ENCODE measurements around the gene PCK2.

PCK2 gene

GRCh38 chr14:24059841-24060388 lies 34.2 kb upstream of the PCK2 start:
- no peaks in the 10 kb centered on the region for H3K36me3 ChIP-seq (ENCODE audit: control insufficient read depth, insufficient read depth, low read length)
- H3K4me3 ChIP-seq (replicated peaks; ENCODE audit: low read depth, low read length) = no peak overlapping the region
- DNase-seq (ENCODE audit: extremely low read depth, insufficient read length) = no peak
- no peak for TF ChIP-seq CTCF (IDR thresholded peaks at IDR 0.05; ENCODE audit: insufficient read depth, low read length, poor library complexity, severe bottlenecking)
- H3K27me3 ChIP-seq (replicated peaks; ENCODE audit: control insufficient read depth, insufficient read depth, low read length) = no peaks in the 10 kb centered on the region

GRCh38 chr14:24060443-24060842 lies 33.7 kb upstream of the PCK2 start:
- no peaks in the 10 kb centered on the region for H3K36me3 ChIP-seq (ENCODE audit: control insufficient read depth, insufficient read depth, low read length)
- DNase-seq (ENCODE audit: extremely low read depth, insufficient read length) = no peak
- no peaks in the 10 kb centered on the region for H3K27me3 ChIP-seq (replicated peaks; ENCODE audit: control insufficient read depth, insufficient read depth, low read length)
- TF ChIP-seq CTCF (IDR thresholded peaks at IDR 0.05; ENCODE audit: insufficient read depth, low read length, poor library complexity, severe bottlenecking) = no peak
- H3K4me3 ChIP-seq (replicated peaks; ENCODE audit: low read depth, low read length) = no peak overlapping the region

- TF ChIP-seq CTCF (IDR thresholded peaks at IDR 0.05; ENCODE audit: insufficient read depth, low read length, poor library complexity, severe bottlenecking) = no peak
- no peak overlapping the region for H3K4me3 ChIP-seq (replicated peaks; ENCODE audit: low read depth, low read length)
- no peaks in the 10 kb centered on the region for H3K27me3 ChIP-seq (replicated peaks; ENCODE audit: control insufficient read depth, insufficient read depth, low read length)
- no peak for DNase-seq (ENCODE audit: extremely low read depth, insufficient read length)
- H3K36me3 ChIP-seq (ENCODE audit: control insufficient read depth, insufficient read depth, low read length) = no peaks in the 10 kb centered on the region
These were observed 32.9 kb upstream of the PCK2 start for GRCh38 chr14:24060984-24061913.

GRCh38 chr14:24062216-24062980 lies 31.7 kb upstream of the PCK2 start:
- H3K36me3 ChIP-seq (ENCODE audit: control insufficient read depth, insufficient read depth, low read length) = no peaks in the 10 kb centered on the region
- H3K27me3 ChIP-seq (replicated peaks; ENCODE audit: control insufficient read depth, insufficient read depth, low read length) = no peaks in the 10 kb centered on the region
- H3K4me3 ChIP-seq (replicated peaks; ENCODE audit: low read depth, low read length) = no peak overlapping the region
- TF ChIP-seq CTCF (IDR thresholded peaks at IDR 0.05; ENCODE audit: insufficient read depth, low read length, poor library complexity, severe bottlenecking) = no peak
- DNase-seq (ENCODE audit: extremely low read depth, insufficient read length) = no peak

- H3K4me3 ChIP-seq (replicated peaks; ENCODE audit: low read depth, low read length) = no peak overlapping the region
- no peak for TF ChIP-seq CTCF (IDR thresholded peaks at IDR 0.05; ENCODE audit: insufficient read depth, low read length, poor library complexity, severe bottlenecking)
These were observed 30.8 kb upstream of the PCK2 start for GRCh38 chr14:24063263-24063836.

More at GRCh38 chr14:24063263-24063836, 30.8 kb upstream of the PCK2 start:
- no peak for DNase-seq (ENCODE audit: extremely low read depth, insufficient read length)
- Histone ChIP-seq H3K36me3 (ENCODE audit: control insufficient read depth, insufficient read depth, low read length) (no peaks in the 10 kb centered on the region), H3K27me3 (replicated peaks; ENCODE audit: control insufficient read depth, insufficient read depth, low read length) (no peaks in the 10 kb centered on the region)
